ENCODE data around the gene CELSR3. TPM values are rescaled to one million over a fixed set of nuclear protein-coding genes. Genes with fewer than 3 reads are reported as not detected.

Gene CELSR3
- total and polyA plus RNA-seq, 2 of the 4 experiments (the other 2 are of a cell fraction): 0.18 to 0.63 TPM

GRCh38 chr3:48681974-48682610 is 19.4 kb upstream of the CELSR3 start:
- DNase-seq (no peak), ATAC-seq (ENCODE audit: low read depth) (no peak)
- intact Hi-C loops (cut with micrococcal nuclease) (no loop called here), dilution Hi-C loops (cut with HindIII; ENCODE audit: low sequenced_read_pairs, unreplicated experiment) (no loop called here), in situ Hi-C loops (cut with MboI; ENCODE audit: low sequenced_read_pairs) (no loop called here)
- H2BK5ac ChIP-seq (ENCODE audit: low read depth, low read length, poor library complexity, severe bottlenecking): no peak overlapping the region
- H3K56ac ChIP-seq (ENCODE audit: extremely low read depth, insufficient read depth, low read length): no peak overlapping the region
- no peak for TF ChIP-seq MXI1 (IDR thresholded peaks at IDR 0.05; ENCODE audit: borderline replicate concordance, low read depth, low read length)
- TF ChIP-seq, protein P1, sequence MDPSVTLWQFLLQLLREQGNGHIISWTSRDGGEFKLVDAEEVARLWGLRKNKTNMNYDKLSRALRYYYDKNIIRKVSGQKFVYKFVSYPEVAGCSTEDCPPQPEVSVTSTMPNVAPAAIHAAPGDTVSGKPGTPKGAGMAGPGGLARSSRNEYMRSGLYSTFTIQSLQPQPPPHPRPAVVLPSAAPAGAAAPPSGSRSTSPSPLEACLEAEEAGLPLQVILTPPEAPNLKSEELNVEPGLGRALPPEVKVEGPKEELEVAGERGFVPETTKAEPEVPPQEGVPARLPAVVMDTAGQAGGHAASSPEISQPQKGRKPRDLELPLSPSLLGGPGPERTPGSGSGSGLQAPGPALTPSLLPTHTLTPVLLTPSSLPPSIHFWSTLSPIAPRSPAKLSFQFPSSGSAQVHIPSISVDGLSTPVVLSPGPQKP (IDR thresholded peaks at IDR 0.05; ENCODE audit: borderline replicate concordance, low read depth, low read length): no peak
- TF ChIP-seq MAZ (IDR thresholded peaks at IDR 0.05; ENCODE audit: borderline replicate concordance, low read depth, low read length): no peak
- TF ChIP-seq RCOR1 (IDR thresholded peaks at IDR 0.05; ENCODE audit: insufficient replicate concordance, low read length): no peak
- no peak for TF ChIP-seq NFE2L2 (IDR thresholded peaks at IDR 0.05; ENCODE audit: low read depth, low read length)
- TF ChIP-seq FOS (IDR thresholded peaks at IDR 0.05; ENCODE audit: low read depth, low read length): no peak
- TF ChIP-seq CHD1 (IDR thresholded peaks at IDR 0.05; ENCODE audit: low read depth, low read length): no peak
- TF ChIP-seq USF2 (IDR thresholded peaks at IDR 0.05; ENCODE audit: low read depth, low read length): no peak
- TF ChIP-seq SMC3 (IDR thresholded peaks at IDR 0.05; ENCODE audit: low read depth, low read length): no peak
- no peak for TF ChIP-seq RFX5 (IDR thresholded peaks at IDR 0.05; ENCODE audit: low read depth, low read length)
- TF ChIP-seq BHLHE40 (IDR thresholded peaks at IDR 0.05; ENCODE audit: low read depth, low read length): no peak
- no peak for TF ChIP-seq MAFK (IDR thresholded peaks at IDR 0.05; ENCODE audit: low read depth, low read length)
- H2AFZ ChIP-seq (replicated peaks; ENCODE audit: low read length, poor library complexity): peak overlapping the region; percentile 48
- H3K14ac ChIP-seq (replicated peaks; ENCODE audit: low read depth, low read length): no peak overlapping the region
- H2BK15ac ChIP-seq (ENCODE audit: low read depth, low read length): no peak overlapping the region
- ChIA-PET CTCF (no interaction called here), POLR2A (ENCODE audit: unreplicated experiment) (no interaction called here)
- no peak overlapping the region for H4K8ac ChIP-seq (ENCODE audit: low read depth in 2 of 2, low read length in 2 of 2)
- 100% methylated on average over 3 of the region's 17 CpGs; no CpG with 5 or more reads in 1 of the 2 experiments for WGBS, 2 experiments (ENCODE audit: extremely low coverage in 2 of 2, insufficient read length in 1 of 2)
- H3K23ac ChIP-seq (ENCODE audit: low read depth, low read length): no peak overlapping the region
- no peak overlapping the region for H2BK20ac ChIP-seq (ENCODE audit: low read depth, low read length)
- no peak overlapping the region for H3K18ac ChIP-seq (ENCODE audit: low read depth, low read length)
- peaks cover 43% of the 10 kb centered on the region for H3K4me1 ChIP-seq (ENCODE audit: control insufficient read depth, insufficient read depth, low read length)
- H3K27me3 ChIP-seq (ENCODE audit: control insufficient read depth, insufficient read depth, low read length): no peaks in the 10 kb centered on the region
- H3K79me1 ChIP-seq (ENCODE audit: low read depth in 1 of 2, low read length in 2 of 2): peaks cover 22 to 76% of the 10 kb centered on the region in 2 experiments
- H4K91ac ChIP-seq (ENCODE audit: insufficient read depth, low read depth, low read length): no peak overlapping the region
- no peak overlapping the region for H3K9ac ChIP-seq (ENCODE audit: low read depth, low read length)
- H3K4me3 ChIP-seq (ENCODE audit: insufficient read depth, low read depth, low read length): no peak overlapping the region
- H4K20me1 ChIP-seq (ENCODE audit: insufficient read depth, low read length): peaks cover 28% of the 10 kb centered on the region
- H3K4ac ChIP-seq (ENCODE audit: low read depth, low read length): no peak overlapping the region
- no peaks in the 10 kb centered on the region for H3K9me3 ChIP-seq (ENCODE audit: control insufficient read depth, insufficient read depth, low read length)
- 0 out of 2 replicates have a peak overlapping the region, but pooled peaks have one; percentile 6 for H2AK5ac ChIP-seq (ENCODE audit: low read depth, low read length)
- H4K5ac ChIP-seq (ENCODE audit: low read depth, low read length): no peak overlapping the region
- H3K9me1 ChIP-seq (ENCODE audit: insufficient read depth, low read length): peaks cover 53% of the 10 kb centered on the region
- H3K27ac ChIP-seq (ENCODE audit: insufficient read depth, low read length): no peak overlapping the region
- peak overlapping the region; percentile 10 for H2AK9ac ChIP-seq (replicated peaks; ENCODE audit: low read depth, low read length, poor library complexity)
- H3K36me3 ChIP-seq (ENCODE audit: control insufficient read depth, insufficient read depth, low read length): peaks cover 50% of the 10 kb centered on the region
- no TSS peak for BruUV-seq (replicated peaks)
- no peak overlapping the region for H3K4me2 ChIP-seq (ENCODE audit: low read depth, low read length)
- H2BK120ac ChIP-seq (ENCODE audit: low read depth, low read length): no peak overlapping the region
